GM23338 (cell line): ENCODE measurements around the gene GPR3. TPM values are rescaled to one million over a fixed set of nuclear protein-coding genes. Genes with fewer than 3 reads are reported as not detected.

Source experiments
- ATAC-seq: fragments of 200-7000 bp; cut with Tn5 transposase; 3 replicates; pipeline ENCODE4 v1.9.1; 2020
- DNase-seq: peaks from one replicate; pipeline ENCODE4 v3.0.0-alpha.2; 2015; ENCODE audit warnings: low spot score
- H2AFZ ChIP-seq: fragments of 200-600 bp; sonication (generic); 2 replicates; pipeline ENCODE4 v1.8.0; 2016; ENCODE audit warnings: antibody characterized with exemption, mild to moderate bottlenecking, moderate library complexity
- H3F3A ChIP-seq: fragments of 200-600 bp; sonication (generic); replicated peaks from 2 replicates; pipeline ENCODE4 v1.8.0; 2017; ENCODE audit warnings: antibody characterized with exemption, mixed run types, low read depth
- H3K27ac ChIP-seq: fragments of 200-600 bp; sonication (generic); 2 replicates; pipeline ENCODE4 v1.6.1; 2016; ENCODE audit warnings: low read depth
- H3K27me3 ChIP-seq: fragments of 200-600 bp; sonication (generic); 2 replicates; pipeline ENCODE4 v1.8.0; 2016; ENCODE audit warnings: mild to moderate bottlenecking, mixed run types, moderate library complexity; ENCODE audit not compliant: insufficient read depth
- H3K36me3 ChIP-seq: fragments of 200-600 bp; sonication (generic); 2 replicates; pipeline ENCODE4 v1.8.0; 2016; ENCODE audit warnings: mild to moderate bottlenecking; ENCODE audit not compliant: insufficient read depth
- H3K4me1 ChIP-seq: fragments of 200-600 bp; sonication (generic); 2 replicates; pipeline ENCODE4 v1.8.0; 2016; ENCODE audit warnings: mild to moderate bottlenecking, moderate library complexity; ENCODE audit not compliant: insufficient read depth
- H3K4me2 ChIP-seq: fragments of 200-600 bp; sonication (generic); 2 replicates; pipeline ENCODE4 v1.7.1; 2017; ENCODE audit warnings: mixed run types
- H3K4me3 ChIP-seq: fragments of 200-600 bp; sonication (generic); 2 replicates; pipeline ENCODE4 v1.6.1; 2016; ENCODE audit warnings: mixed run types
- H3K79me2 ChIP-seq: fragments of 200-600 bp; sonication (generic); replicated peaks from 2 replicates; pipeline ENCODE4 v1.8.0; 2017; ENCODE audit warnings: mild to moderate bottlenecking; ENCODE audit not compliant: insufficient read depth
- H3K9me2 ChIP-seq: fragments of 200-600 bp; sonication (generic); 2 replicates; pipeline ENCODE4 v1.8.0; 2017; ENCODE audit not compliant: insufficient read depth
- H4K20me1 ChIP-seq: fragments of 200-600 bp; sonication (generic); replicated peaks from 2 replicates; pipeline ENCODE4 v1.8.0; 2017; ENCODE audit warnings: mild to moderate bottlenecking; ENCODE audit not compliant: insufficient read depth
- H3K27ac Mint-ChIP-seq: 2 replicates; pipeline ENCODE4 v1.8.0; 2020; ENCODE audit warnings: inconsistent platforms, mild to moderate bottlenecking, moderate library complexity, mixed read lengths
- H3K27me3 Mint-ChIP-seq: 3 replicates; pipeline ENCODE4 v1.8.0; 2022; ENCODE audit warnings: low read depth, mild to moderate bottlenecking, moderate library complexity, mixed read lengths, inconsistent platforms; ENCODE audit not compliant: insufficient read depth, poor library complexity
- H3K36me3 Mint-ChIP-seq: 3 replicates; pipeline ENCODE4 v1.8.0; 2021; ENCODE audit warnings: low read depth, mild to moderate bottlenecking, inconsistent platforms, moderate library complexity, mixed read lengths
- H3K4me1 Mint-ChIP-seq: 3 replicates; pipeline ENCODE4 v1.8.0; 2020; ENCODE audit warnings: mild to moderate bottlenecking, inconsistent platforms, mixed read lengths
- H3K4me3 Mint-ChIP-seq: 3 replicates; pipeline ENCODE4 v1.8.0; 2021; ENCODE audit warnings: moderate library complexity, mild to moderate bottlenecking, inconsistent platforms, mixed read lengths
- H3K9me3 Mint-ChIP-seq: 3 replicates; pipeline ENCODE4 v1.8.0; 2020; ENCODE audit warnings: moderate library complexity, mild to moderate bottlenecking, inconsistent platforms, mixed read lengths
- CTCF ChIP-seq, 2 experiments: fragments of 200-600 bp in 1 of 2; sonication (generic) in 1 of 2; conservative IDR thresholded peaks; 2 replicates each; pipeline versions ENCODE4 v1.5.1 to v1.6.1; 2016 to 2017; ENCODE audit warnings: antibody characterized with exemption in 2 of 2, low read depth in 2 of 2, mild to moderate bottlenecking in 2 of 2, moderate library complexity in 1 of 2
- EZH2 ChIP-seq: fragments of 200-600 bp; sonication (generic); IDR thresholded peaks from one replicate; pipeline ENCODE4 v1.8.0; 2017; ENCODE audit warnings: antibody characterized with exemption, mild to moderate bottlenecking, low read depth; ENCODE audit not compliant: unreplicated experiment
- POLR2AphosphoS5 ChIP-seq: IDR thresholded peaks from 2 replicates; pipeline ENCODE4 v1.6.1; 2016; ENCODE audit warnings: antibody characterized with exemption, low read depth
- REST ChIP-seq: IDR thresholded peaks from one replicate; pipeline ENCODE4 v1.6.1; 2018; ENCODE audit warnings: antibody characterized with exemption; ENCODE audit not compliant: unreplicated experiment
- ZNF462 ChIP-seq: fragments of 250-450 bp; sonication (Bioruptor Pico); IDR thresholded peaks from 2 replicates; pipeline ENCODE4 v1.5.0; 2020; ENCODE audit warnings: mild to moderate bottlenecking, moderate library complexity
- polyA plus RNA-seq: library from polyadenylated mRNA; unstranded; fragments of >200 nt; fragmentation: Nextera tagmentation; extraction: Ambion mirVana; gene quantifications from 2 replicates; pipeline ENCODE4 v1.2.1, GENCODE V29; 2016
- total RNA-seq: library from RNA; depleted of rRNA; stranded (reverse); fragments of >200 nt; shearing (Covaris generic); gene quantifications from 2 replicates; pipeline ENCODE4 v1.2.3, GENCODE V29; 2014

GPR3 gene
- total and polyA plus RNA-seq, 2 experiments from 2014 or later = 5.9 to 9.1 TPM

GRCh38 chr1:27412502-27412901, 20.1 kb downstream of the GPR3 start (continued):
- TF ChIP-seq CTCF (conservative IDR thresholded peaks at IDR 0.05; ENCODE audit: low read depth in 2 of 2) (no peak), POLR2AphosphoS5 (no peak), ZNF462 (no peak)

- H3K36me3 ChIP-seq = peaks cover 31% of the 10 kb centered on the region
- DNase-seq = no peak
- H3K27ac Mint-ChIP-seq = no peak overlapping the region
- H3K9me2 ChIP-seq = no peaks in the 10 kb centered on the region
- no peak for ATAC-seq
- H3K4me2 ChIP-seq = no peak overlapping the region
- H3K27me3 Mint-ChIP-seq = peaks cover 3% of the 10 kb centered on the region
- H3K27me3 ChIP-seq = no peaks in the 10 kb centered on the region
- H4K20me1 ChIP-seq = no peaks in the 10 kb centered on the region
- H3K4me1 Mint-ChIP-seq = peaks cover 15% of the 10 kb centered on the region
- no peak overlapping the region for H2AFZ ChIP-seq
- no peaks in the 10 kb centered on the region for H3K9me3 Mint-ChIP-seq
- no peak overlapping the region for H3K4me3 ChIP-seq
- 0 out of 2 replicates have a peak, but pooled peaks cover 4% of the 10 kb centered on the region for H3F3A ChIP-seq
- no peak overlapping the region for H3K27ac ChIP-seq
- H3K4me1 ChIP-seq = peaks cover 5% of the 10 kb centered on the region; the same call in 1 of the 2 replicates
- peaks cover 91% of the 10 kb centered on the region for H3K36me3 Mint-ChIP-seq
- H3K4me3 Mint-ChIP-seq = no peak overlapping the region
- no peaks in the 10 kb centered on the region for H3K79me2 ChIP-seq
- TF ChIP-seq REST (no peak), EZH2 (no peak)
These were observed 20.6 kb downstream of the GPR3 start for GRCh38 chr1:27413004-27413403.
